ENCODE results near the gene NOCT. TPM values are rescaled to one million over a fixed set of nuclear protein-coding genes. Genes with fewer than 3 reads are reported as not detected.
A peak's percentile ranks its signal among the peaks of the same experiment; 100 is the strongest.

The NOCT gene, protein sequence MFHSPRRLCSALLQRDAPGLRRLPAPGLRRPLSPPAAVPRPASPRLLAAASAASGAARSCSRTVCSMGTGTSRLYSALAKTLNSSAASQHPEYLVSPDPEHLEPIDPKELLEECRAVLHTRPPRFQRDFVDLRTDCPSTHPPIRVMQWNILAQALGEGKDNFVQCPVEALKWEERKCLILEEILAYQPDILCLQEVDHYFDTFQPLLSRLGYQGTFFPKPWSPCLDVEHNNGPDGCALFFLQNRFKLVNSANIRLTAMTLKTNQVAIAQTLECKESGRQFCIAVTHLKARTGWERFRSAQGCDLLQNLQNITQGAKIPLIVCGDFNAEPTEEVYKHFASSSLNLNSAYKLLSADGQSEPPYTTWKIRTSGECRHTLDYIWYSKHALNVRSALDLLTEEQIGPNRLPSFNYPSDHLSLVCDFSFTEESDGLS
- 1 to 10 TPM in 3 of 6 donors, under 1 TPM in 2, not detected in 1; 0.41 to 4.3 (median 1.3) TPM for polyA plus RNA-seq (ENCODE audit: low read depth in 6 of 6)

- ATAC-seq (ENCODE audit: low read depth in 2 of 2) (peak; percentile 88 to 89), DNase-seq (peak; percentile 94)
- H3K27ac Mint-ChIP-seq, result peak within 1 kb of the TSS; percentile 99 to 100 (median 100)
- H3K27me3 Mint-ChIP-seq, result no peaks in the 10 kb centered on the region
- H3K9me3 Mint-ChIP-seq, result no peaks in the 10 kb centered on the region
- H3K4me3 Mint-ChIP-seq, result peak within 1 kb of the TSS; percentile 83 to 98 (median 92)
- peaks cover 11 to 17% (median 16%) of the 10 kb centered on the region in 3 donors for H3K4me1 Mint-ChIP-seq
- no peaks in the 10 kb centered on the region for H3K36me3 Mint-ChIP-seq
Measured at GRCh38 chr4:139015269-139015947, at the start of gene NOCT. Gene NOCT (plus strand): TSS chr4:139015781. CDS start chr4:139015982, 201 bp downstream.

- no peak for DNase-seq
- Mint-ChIP-seq H3K36me3 (no peaks in the 10 kb centered on the region), H3K4me1 (no peaks in the 10 kb centered on the region), H3K27ac (no peak overlapping the region), H3K4me3 (no peak overlapping the region), H3K27me3 (no peaks in the 10 kb centered on the region), H3K9me3 (no peaks in the 10 kb centered on the region)
- no peak for ATAC-seq (ENCODE audit: low read depth in 2 of 2)
Measured at GRCh38 chr4:138967313-138967712, 48.3 kb upstream of the NOCT start.

- no peak for ATAC-seq (ENCODE audit: low read depth in 2 of 2)
- no peak for DNase-seq
- Mint-ChIP-seq H3K36me3 (no peaks in the 10 kb centered on the region), H3K4me3 (no peak overlapping the region), H3K27me3 (no peaks in the 10 kb centered on the region), H3K27ac (peak overlapping the region in 1 of 6 donors; percentile 1), H3K4me1 (peaks cover 10 to 18% (median 15%) of the 10 kb centered on the region in 3 donors), H3K9me3 (no peaks in the 10 kb centered on the region)
Measured at GRCh38 chr4:138972956-138973801, 42.4 kb upstream of the NOCT start.

- Mint-ChIP-seq H3K36me3 (no peaks in the 10 kb centered on the region), H3K4me1 (peaks cover 15 to 27% (median 16%) of the 10 kb centered on the region in 3 donors), H3K27ac (peak overlapping the region in 1 of 6 donors; percentile 83), H3K4me3 (no peak overlapping the region), H3K27me3 (no peaks in the 10 kb centered on the region), H3K9me3 (no peaks in the 10 kb centered on the region)
- no peak for DNase-seq
- no peak for ATAC-seq (ENCODE audit: low read depth in 2 of 2)
Measured at GRCh38 chr4:138975225-138975624, 40.4 kb upstream of the NOCT start.

GRCh38 chr4:138976526-138976925 lies 39.1 kb upstream of the NOCT start:
- Mint-ChIP-seq H3K27ac (peak overlapping the region in 5 of 6 donors; percentile 33 to 96 (median 64)), H3K36me3 (no peaks in the 10 kb centered on the region), H3K4me3 (peak overlapping the region in 3 of 8 donors; percentile 44 to 81 (median 72)), H3K27me3 (no peaks in the 10 kb centered on the region), H3K9me3 (no peaks in the 10 kb centered on the region), H3K4me1 (peaks cover 15 to 27% (median 16%) of the 10 kb centered on the region in 3 donors)
- no peak for ATAC-seq (ENCODE audit: low read depth in 2 of 2)
- DNase-seq, result no peak

GRCh38 chr4:138977524-138977923 lies 38.1 kb upstream of the NOCT start:
- peak overlapping the region; percentile 1 to 84 (median 75) for H3K4me3 Mint-ChIP-seq
- peaks cover 18 to 27% (median 18%) of the 10 kb centered on the region in 3 donors for H3K4me1 Mint-ChIP-seq
- DNase-seq (peak; percentile 74), ATAC-seq (ENCODE audit: low read depth in 2 of 2) (peak; percentile 95 to 97)
- H3K27me3 Mint-ChIP-seq, result no peaks in the 10 kb centered on the region
- H3K36me3 Mint-ChIP-seq, result no peaks in the 10 kb centered on the region
- H3K27ac Mint-ChIP-seq, result peak overlapping the region; percentile 80 to 96 (median 90)
- no peaks in the 10 kb centered on the region for H3K9me3 Mint-ChIP-seq

GRCh38 chr4:138978028-138978585 lies 37.5 kb upstream of the NOCT start:
- ATAC-seq (ENCODE audit: low read depth in 2 of 2) (no peak), DNase-seq (no peak)
- Mint-ChIP-seq H3K27me3 (no peaks in the 10 kb centered on the region), H3K4me1 (peaks cover 23 to 32% (median 24%) of the 10 kb centered on the region in 3 donors), H3K9me3 (no peaks in the 10 kb centered on the region), H3K27ac (peak overlapping the region in 5 of 6 donors; percentile 80 to 96 (median 90)), H3K4me3 (peak overlapping the region in 6 of 8 donors; percentile 1 to 75 (median 59)), H3K36me3 (no peaks in the 10 kb centered on the region)

DNA sequence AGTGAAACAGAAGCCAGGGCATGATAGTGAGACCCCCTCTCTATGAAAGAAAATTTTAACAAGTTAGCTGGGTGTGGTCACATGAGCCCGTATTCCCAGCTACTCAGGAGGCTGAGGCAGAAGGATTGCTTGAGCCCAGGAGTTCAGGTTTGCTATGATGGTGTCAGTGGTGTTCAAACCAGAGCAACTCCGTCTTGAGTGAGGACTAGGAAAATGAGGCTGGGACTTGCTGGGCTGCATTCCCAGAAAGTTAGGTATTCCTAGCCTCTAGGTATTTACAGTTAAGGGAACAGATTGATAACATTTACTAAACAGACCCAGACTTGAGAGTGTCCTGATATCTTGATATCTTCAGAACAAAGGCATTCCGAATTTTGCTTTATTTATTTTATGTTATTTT lies 37.0 kb upstream of the NOCT start:
- H3K36me3 Mint-ChIP-seq, result no peaks in the 10 kb centered on the region
- DNase-seq (no peak), ATAC-seq (ENCODE audit: low read depth in 2 of 2) (no peak)
- H3K27me3 Mint-ChIP-seq, result no peaks in the 10 kb centered on the region
- H3K4me1 Mint-ChIP-seq, result peaks cover 26 to 37% (median 28%) of the 10 kb centered on the region in 3 donors
- no peaks in the 10 kb centered on the region for H3K9me3 Mint-ChIP-seq
- H3K4me3 Mint-ChIP-seq, result peak overlapping the region in 1 of 8 donors; percentile 59
- H3K27ac Mint-ChIP-seq, result peak overlapping the region in 5 of 6 donors; percentile 30 to 91 (median 84)

GRCh38 chr4:138979742-138980141 lies 35.8 kb upstream of the NOCT start:
- ATAC-seq (ENCODE audit: low read depth in 2 of 2) (no peak), DNase-seq (no peak)
- no peak overlapping the region for H3K4me3 Mint-ChIP-seq
- H3K9me3 Mint-ChIP-seq, result no peaks in the 10 kb centered on the region
- peak overlapping the region in 2 of 6 donors; percentile 24 to 85 for H3K27ac Mint-ChIP-seq
- H3K27me3 Mint-ChIP-seq, result no peaks in the 10 kb centered on the region
- H3K36me3 Mint-ChIP-seq, result no peaks in the 10 kb centered on the region
- peaks cover 26 to 43% (median 28%) of the 10 kb centered on the region in 3 donors for H3K4me1 Mint-ChIP-seq

- no peak for ATAC-seq (ENCODE audit: low read depth in 2 of 2)
- peak overlapping the region in 2 of 6 donors; percentile 81 to 88 for H3K27ac Mint-ChIP-seq
Measured at GRCh38 chr4:138981930-138982390, 33.6 kb upstream of the NOCT start.

DNA sequence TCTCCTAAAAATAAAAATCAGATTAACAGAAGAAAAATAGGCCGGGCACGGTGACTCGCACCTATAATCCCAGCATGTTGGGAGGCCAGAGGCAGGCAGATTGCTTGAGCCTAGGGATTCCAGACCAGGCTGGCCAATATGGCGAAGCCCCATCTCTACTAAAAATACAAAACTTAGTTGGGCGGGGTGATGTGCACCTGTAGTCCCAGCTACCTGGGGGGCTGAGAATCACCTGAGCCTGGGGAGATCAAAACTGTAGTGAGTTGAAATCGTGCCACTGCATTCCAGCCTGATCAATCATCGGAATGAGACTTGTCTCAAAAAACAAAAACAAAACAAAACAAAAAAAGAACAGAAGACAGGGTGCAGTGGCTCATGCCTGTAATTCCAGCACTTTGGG lies 32.8 kb upstream of the NOCT start:
- peaks cover 15 to 29% (median 21%) of the 10 kb centered on the region in 3 donors for H3K4me1 Mint-ChIP-seq
- ATAC-seq (ENCODE audit: low read depth in 2 of 2) (no peak), DNase-seq (no peak)
- no peaks in the 10 kb centered on the region for H3K9me3 Mint-ChIP-seq
- H3K4me3 Mint-ChIP-seq, result peak overlapping the region in 4 of 8 donors; percentile 21 to 44 (median 38)
- H3K27me3 Mint-ChIP-seq, result no peaks in the 10 kb centered on the region
- H3K27ac Mint-ChIP-seq, result peak overlapping the region; percentile 38 to 99 (median 86)
- H3K36me3 Mint-ChIP-seq, result no peaks in the 10 kb centered on the region

More at GRCh38 chr4:138981930-138982390, 33.6 kb upstream of the NOCT start:
- no peak overlapping the region for H3K4me3 Mint-ChIP-seq
- no peaks in the 10 kb centered on the region for H3K9me3 Mint-ChIP-seq
- DNase-seq, result no peak
- no peaks in the 10 kb centered on the region for H3K36me3 Mint-ChIP-seq
- peaks cover 20 to 37% (median 28%) of the 10 kb centered on the region in 3 donors for H3K4me1 Mint-ChIP-seq
- H3K27me3 Mint-ChIP-seq, result no peaks in the 10 kb centered on the region

DNA sequence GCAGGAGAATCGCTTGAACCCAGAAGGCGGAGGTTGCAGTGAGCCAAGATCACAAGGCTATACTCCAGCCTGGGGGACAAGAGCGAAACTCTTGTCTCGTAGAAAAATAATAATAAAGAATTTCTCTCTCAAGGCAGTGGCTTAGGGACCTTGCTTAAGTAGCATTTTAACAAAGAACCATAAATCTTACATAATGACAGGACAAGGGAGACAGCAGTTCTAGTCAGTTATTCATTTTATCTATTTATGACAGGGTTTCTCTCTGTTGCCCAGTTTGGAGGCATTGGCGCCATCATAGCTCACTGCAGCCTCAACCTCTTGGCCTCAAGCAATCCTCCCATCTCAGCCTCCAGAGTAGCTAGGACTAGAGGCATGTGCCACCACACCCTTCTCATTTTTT lies 31.9 kb upstream of the NOCT start:
- no peaks in the 10 kb centered on the region for H3K9me3 Mint-ChIP-seq
- H3K27ac Mint-ChIP-seq, result peak overlapping the region; percentile 84 to 99 (median 92)
- H3K4me3 Mint-ChIP-seq, result peak overlapping the region in 1 of 8 donors; percentile 77
- peaks cover 11 to 20% (median 12%) of the 10 kb centered on the region in 3 donors for H3K4me1 Mint-ChIP-seq
- no peaks in the 10 kb centered on the region for H3K27me3 Mint-ChIP-seq
- DNase-seq (no peak), ATAC-seq (ENCODE audit: low read depth in 2 of 2) (no peak)
- H3K36me3 Mint-ChIP-seq, result no peaks in the 10 kb centered on the region
